Measurements from ENCODE around the gene COL4A1.
"Not testable (repeated sequence)": the region's sequence is repeated elsewhere in the genome, so short reads cannot be mapped to it uniquely, and the experiment has no call there.

Gene COL4A1

DNA sequence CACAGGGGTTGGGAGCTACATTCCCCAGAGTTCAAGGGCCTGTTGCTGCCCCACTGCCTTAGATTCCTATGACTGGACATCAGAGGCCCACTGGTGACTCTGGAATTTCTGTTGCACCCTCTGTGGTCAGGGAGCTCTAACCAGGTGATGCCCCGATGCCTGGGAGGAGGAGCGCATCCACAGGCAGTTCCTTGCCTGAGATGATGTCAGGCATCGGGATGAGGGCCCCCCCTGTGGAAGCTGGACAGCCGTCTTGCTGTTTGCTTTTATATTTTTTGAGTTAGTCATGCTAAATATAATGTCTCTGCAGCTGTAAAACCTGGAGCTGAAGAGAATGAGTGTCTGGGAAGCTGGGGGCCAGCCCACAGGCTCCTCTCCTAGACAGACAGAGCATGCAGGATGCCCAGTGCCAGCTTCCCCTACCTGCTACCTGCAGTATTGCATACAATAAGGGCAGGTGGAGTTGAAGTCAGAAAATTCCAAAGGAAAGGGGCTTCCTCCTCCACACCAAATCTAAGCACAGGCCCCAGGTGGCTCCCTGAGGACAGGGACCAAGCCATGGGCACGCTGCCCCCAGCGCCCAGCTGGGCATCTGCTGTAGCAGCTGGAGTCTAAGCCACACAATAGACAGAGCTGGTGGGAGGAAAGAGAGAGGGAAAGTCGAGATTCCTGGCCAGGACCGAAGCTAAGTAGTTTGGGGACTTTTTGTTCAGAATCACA, 16.4 kb upstream of the COL4A1 start:
- no peak for DNase-seq

DNA sequence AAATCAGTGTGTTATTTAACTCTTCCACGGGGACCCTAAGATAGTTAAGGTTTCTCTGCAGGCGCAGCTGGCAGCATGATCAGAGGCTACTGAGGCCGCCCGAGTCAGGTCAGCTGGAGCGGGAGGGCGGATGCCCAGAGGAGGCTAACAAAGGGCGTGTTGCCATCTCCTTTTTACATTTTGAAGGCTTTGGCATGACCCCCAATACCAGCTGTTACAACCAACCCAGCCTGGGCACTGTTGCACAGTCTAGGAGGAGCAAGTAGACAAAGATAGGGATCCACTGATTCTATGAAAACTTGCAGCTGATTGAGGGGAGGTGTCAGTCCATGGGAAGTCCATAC, 15.8 kb upstream of the COL4A1 start:
- DNase-seq: no peak

DNA sequence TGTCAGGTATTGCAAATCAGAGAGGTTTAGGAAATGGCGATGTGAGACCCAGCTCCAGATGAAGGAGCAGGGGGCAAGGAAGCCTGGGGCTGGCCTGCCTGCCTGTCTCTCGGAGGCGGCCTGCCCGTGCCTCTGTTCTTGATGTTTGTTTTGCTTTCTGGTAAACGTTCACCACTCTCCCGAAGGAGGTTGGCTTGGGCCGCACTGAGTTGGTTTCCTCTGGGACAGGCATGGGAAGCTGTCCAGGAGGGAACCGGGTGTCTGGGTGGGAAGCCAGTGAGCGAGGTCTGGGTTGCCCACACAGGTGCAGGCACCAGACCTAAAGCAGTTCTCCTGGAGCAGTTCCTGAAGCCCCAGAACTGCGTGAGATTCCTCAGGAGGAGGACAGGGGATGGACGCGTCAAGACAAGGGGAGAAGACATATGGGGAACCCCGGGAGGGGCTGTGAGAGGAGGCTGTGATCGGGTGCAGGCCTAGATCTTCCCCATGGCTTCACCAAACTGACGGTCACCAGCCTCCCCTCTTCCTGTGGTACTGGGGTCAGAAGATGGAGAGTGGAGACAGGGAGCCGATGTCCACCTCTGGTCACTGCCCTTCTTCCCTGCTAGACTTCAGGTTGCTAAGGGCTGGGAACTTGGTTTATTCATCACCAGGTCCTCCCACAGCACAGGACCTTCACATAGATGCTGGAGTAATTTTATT, 15.3 kb upstream of the COL4A1 start:
- DNase-seq: no peak

DNA sequence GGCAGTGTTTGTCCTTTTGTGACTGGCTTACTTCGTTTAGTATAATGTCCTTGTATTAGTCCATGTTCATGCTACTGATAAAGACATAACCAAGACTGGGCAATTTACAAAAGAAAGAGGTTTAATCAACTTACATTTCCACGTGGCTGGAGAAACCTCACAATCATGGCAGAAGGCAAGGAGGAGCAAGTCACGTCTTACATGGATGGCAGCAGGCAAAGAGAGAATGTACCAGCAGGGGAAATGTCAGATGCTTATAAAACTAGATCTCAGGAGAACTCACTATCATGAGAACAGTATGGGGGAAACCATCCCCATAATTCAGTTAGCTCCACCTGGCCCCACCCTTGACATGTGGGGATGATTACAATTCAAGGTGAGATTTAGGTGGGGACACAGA, 14.6 kb upstream of the COL4A1 start:
- not testable (repeated sequence) for DNase-seq

DNA sequence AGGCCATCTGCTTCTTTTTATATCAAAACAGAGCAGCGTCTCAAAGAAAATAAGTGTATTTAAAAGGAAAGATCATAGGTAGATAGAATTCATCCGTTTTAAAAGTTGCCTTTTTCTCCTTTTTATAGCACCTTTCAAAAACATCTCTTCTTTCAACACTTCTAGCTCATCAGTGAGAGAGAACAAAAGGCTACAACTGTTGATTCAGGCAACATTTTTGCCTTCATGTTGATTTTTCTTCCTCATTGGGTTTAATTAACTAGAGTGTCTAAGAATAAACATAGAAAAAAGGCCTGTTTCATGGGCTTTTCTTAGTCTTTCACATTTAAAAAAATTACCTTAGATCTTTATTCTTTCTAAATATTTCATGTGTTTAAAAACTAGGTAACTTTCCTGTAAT, 13.7 kb upstream of the COL4A1 start:
- no peak for DNase-seq

DNA sequence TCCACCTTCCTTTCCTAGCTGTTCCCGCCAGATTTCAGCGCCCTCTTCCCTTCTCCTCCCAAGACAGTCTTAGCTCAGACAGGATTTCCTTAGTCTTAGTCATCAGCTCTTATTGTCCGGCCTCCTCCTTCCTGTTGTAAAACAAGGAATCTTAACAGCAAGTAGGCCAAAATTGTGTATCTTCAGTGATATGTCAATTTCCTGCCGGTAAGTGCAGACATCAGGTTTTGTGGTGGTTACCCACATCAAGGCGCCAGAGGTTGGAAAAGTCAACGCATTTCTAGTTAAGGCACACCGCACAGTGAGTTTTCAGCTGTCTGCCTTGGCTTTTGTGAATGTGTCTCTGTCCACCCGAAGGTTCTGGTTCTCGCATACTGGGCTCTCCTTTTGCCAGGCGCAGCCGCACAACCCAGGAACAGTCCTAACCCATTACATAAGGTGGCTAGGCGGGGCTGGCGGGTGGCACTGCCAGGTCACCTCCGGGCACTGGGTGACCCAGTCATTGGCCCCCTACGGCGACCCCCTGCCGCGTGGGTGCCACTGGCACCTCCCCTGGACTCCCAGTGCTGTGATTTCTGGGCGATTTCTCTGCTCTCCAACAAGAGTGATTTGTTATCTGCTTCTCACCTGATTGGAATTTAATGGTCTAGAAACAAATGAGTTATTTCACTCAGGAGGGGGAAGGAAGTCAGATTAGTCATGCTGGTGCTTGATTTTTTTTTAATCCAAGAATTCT, 13.0 kb upstream of the COL4A1 start:
- DNase-seq: peak; percentile 23

DNA sequence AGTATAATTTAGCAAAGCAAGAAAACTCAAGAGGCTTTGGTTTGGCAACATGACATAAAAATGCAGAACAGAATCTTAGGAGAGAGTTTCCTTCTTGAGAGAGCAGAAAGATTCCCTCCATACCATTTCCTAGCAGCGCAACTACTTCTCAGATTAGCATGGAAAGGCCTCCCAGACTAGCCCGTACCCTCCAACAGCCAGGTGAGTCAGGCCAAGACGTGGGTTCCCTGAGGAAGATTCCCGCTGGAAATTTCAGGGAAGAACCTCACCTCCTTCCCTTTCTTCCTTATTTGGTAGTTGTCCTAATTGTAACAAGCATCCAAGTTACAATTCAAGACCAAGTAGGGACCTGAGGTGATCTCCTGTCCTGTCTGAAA, 12.4 kb upstream of the COL4A1 start:
- no peak for DNase-seq

DNA sequence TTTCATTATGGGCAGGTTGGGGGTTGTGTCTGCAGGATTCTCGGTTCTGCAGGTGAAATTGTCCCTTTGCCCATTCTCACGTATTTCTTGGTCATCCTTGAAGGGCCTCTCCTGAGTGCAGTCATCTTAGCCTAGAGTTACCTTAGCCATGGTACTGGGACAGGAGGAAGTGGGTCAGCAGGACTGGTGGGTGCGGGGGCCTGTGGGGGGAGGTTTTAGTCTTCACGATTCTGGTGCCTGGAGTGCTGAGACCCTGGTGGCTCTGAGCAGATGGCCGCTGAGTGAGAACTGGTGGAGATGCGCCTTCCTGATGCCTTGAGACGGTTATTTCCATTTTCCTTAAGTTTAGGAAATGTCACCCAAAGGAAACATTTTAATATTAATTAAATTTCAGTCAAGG, 12.0 kb upstream of the COL4A1 start:
- no peak for DNase-seq

DNA sequence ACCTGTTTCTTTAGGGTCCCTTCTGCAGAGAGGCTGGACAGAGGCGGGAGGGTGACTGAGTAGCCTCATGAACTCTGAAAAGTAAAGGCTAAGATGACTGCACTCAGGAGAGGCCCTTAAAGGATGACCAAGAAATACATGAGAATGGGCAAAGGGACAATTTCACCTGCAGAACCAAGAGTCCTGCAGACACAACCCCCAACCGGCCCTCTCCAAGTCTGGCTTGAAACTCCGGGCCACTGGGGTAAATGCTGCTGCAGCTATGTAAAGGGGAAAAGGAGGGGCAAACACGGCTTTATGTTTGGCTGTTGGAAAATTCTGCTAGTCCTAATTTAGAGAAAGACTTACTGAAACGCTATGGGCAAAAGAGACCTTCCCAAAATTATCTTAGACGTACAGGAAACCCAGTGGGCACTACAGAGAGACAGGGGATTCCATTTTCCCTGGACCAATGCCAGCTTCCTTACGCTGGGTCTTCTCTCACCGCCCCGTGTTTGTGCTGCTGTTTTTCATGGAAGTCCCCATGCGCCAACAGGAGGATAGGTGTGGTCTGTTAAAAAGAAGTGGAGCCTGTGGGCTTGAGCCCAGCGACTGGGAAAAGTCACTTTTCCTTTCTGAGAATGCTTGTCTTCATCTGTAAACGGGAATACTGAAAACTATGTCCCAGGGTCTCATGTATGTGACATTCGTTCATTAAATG, 10.7 kb upstream of the COL4A1 start:
- no peak for DNase-seq

DNA sequence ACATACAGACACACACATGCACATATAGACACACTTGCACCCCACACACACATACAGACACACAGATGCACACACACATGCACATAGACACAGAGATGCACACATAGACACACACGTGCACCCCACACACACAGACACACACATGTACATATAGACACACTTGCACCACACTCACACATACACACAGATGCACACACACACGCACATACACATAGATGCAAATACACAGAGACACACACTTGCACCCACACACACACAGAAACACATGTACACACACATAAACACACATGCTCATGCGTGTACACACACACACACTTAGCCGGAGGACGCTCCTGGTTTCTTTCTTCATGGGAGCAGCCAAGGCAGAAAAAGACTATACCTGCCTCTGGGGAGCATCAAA, 10.1 kb upstream of the COL4A1 start:
- DNase-seq: no peak

DNA sequence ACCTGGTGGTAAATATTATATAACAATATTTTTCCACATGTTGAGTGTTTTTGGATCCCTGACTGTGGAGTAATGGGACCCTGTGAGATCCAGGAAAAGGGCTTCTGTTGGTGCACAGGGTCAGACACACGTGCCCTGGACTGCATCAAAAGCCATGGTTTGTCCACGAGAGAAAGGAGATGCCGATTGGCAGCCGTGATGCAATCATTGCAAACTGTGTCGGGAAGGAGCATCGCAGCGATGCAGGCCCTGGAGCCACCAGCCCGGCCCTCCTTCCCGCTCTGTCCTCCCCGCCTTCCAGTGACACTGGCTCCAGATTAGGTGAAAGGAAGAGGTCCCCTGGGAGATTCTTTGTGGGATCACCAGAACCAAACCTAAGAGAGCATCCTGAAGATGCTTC, 9.2 kb upstream of the COL4A1 start:
- no peak for DNase-seq

DNA sequence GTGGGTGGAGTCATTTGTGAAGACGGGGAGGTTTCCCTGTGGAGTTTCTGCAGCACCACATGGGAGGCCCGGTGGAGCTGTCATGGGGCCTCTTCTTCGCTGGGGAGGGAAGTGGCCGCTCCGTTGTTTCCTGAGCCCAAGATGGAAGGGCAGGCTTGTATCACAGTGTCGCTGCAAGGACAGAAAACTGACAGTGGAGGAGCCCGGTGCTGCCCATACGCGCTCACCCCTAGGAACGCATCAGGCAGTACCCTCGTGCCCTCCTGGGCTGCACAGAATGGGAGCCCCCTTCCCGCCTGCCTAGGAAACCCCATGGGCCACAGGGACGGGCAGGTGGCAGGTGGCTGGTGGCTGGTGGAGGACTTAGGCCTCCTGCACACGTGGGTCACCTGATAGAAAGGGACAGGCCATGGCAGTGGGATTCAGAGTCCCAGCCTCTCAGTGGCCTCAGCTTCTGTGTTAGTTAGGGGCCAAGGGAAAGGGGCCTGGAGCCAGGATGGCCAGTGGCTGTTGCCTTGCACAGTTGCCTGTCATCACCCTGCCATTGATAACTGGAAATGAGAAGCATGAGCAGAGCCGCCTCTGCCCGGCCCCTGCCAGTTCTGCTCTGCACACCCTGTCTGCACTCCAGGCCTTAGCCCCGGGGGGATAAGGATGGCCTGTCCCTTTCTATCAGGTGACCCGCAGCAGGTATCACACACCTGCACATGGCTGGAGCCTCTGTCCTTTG, 7.7 kb upstream of the COL4A1 start:
- no peak for DNase-seq

DNA sequence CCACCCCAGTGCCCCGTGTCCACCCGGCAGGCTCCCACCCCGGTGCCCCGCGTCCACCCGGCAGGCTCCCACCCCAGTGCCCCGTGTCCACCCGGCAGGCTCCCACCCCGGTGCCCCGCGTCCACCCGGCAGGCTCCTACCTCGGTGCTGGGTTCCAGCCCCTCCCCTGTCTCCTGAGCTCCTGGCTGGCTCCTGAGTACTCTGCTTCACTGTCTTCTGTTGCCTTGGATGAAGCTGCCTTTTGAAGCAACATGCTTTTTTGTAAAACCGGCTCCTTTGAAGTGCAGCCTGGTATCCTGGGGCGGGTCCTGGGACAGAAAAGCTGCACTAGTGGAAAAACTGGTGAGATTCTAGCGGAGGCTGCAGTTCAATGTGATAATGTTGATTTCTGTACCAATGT, 6.8 kb upstream of the COL4A1 start:
- not testable (repeated sequence) for DNase-seq

DNA sequence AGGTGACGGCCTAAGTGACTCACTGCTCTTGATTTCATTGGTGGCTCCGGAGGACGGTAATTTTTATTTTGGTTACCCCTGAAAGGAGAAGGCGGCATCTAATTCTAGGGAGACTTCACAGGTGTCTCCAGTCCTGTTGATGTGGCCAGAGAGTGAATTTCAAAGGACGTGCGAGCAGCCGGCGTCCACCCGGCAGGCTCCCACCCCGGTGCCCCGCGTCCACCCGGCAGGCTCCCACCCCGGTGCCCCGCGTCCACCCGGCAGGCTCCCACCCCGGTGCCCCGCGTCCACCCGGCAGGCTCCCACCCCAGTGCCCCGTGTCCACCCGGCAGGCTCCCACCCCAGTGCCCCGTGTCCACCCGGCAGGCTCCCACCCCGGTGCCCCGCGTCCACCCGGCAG, 6.3 kb upstream of the COL4A1 start:
- DNase-seq: not testable (repeated sequence)

DNA sequence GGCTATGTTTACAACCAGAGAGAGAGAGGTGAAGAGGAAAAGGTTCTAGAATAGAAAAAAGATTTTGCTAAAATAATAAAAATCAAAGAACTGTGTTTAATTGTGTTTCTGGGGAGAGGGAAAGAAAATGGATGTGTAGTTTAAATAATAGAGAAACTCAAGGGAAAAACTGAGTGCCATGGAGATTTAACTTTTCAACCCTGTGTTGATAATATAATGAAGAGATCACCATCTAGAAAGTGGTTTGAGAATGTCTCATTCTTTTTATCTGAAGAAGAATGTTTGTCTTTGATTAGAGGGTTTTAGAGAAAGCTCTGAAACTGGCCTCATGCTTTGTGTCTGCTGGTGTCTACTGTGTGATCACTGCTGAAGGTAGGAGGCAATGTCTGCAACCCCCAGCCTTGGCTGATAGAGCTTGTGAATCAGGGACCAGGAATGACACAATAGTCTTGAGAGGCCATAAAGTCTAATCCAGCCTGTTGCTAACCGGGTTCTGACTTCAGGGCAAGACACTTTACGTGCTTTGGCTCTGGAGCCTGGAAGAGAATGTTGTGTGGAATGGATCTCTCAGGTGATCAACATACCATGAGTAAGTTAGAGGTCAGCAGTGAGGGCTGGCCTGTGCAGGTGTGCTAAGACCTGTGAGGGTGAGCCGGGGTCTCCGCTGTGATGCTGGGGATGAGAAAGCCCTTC, 5.5 kb upstream of the COL4A1 start:
- no peak for DNase-seq

DNA sequence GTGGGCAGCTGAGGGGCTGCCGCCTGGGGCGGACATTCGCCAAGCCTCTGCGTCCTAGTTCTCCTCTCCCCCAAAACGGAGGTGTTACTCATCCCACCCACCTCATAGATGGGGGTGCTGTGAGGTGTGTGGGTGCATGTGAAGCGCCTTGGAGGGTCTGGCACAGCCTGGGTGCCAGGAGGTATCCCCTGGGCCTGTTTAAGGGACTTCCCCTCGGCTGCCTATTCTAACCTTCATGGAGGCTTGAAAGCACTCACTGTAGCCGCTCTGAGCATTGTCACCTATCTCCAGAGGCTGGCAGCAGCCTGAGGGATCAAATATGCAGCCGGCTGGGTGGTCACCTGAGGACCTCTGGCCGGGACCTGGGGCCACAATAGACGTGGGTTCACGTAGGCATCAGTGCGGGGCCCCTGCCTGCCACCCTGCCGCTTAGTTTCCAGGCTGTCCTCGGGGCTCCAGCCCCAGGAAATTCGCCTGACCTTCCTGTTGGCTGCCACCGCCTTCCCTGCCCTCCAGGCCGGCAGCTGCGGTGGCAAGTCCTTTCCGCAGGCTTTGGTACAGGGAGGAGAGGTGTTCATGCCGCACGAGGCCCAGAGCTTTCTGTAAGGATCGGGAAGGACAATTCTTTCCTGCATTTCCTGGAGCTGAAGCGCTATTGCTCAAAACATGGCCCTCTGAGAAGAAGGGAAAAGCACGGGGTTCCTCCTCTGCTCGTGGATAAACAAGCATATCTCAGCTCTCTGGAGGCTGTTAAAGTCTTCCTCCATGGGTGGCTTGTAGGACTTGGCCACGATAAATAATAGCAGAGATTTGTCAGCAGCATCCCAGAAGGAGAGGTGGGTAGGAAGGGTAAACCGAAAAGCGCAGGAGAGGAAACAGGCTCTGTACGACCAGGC, 4.7 kb upstream of the COL4A1 start:
- DNase-seq: no peak

DNA sequence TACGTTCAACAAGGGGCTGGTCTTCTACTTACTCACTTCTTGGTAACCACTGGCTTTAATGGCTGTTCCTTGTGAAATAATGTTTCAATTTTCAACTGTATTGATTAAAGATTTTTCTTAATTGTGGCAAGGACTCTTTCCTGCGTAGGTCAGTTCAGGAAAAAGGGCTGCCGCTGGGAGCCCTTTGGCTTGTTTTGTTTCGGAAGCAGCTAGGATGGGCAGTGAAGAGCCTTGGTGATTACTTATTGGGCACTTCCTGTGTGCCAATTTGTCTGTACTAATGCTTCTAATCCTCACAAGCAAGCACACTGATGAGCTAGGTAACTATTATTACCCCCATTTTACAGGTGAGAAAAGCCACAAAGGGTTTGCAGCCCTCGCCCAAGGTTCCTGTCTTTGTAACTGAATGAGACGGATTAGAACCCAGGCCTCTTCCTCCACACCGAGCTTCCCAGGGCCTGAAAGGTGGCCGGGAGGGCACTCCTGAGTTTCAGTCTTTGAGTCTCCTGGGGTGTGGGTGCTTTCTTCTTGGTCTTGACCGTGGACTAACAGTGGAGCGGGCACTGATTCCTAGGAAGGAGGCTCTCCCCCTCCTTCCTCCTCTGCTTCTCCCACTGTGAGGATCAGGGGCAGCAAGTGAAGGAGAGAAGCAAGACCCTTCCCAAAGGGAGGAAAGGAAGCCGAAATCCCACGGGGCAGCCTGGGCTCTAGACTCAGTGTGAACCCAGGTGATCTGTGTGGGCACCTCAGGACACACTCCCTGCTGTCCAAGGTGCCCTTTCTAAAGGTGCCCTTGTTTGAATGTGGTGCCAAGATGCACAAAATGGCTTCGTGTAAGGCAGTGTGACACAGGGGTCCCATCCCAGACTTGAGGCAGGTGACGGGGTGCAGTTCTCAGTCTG, 3.8 kb upstream of the COL4A1 start:
- no peak for DNase-seq

DNA sequence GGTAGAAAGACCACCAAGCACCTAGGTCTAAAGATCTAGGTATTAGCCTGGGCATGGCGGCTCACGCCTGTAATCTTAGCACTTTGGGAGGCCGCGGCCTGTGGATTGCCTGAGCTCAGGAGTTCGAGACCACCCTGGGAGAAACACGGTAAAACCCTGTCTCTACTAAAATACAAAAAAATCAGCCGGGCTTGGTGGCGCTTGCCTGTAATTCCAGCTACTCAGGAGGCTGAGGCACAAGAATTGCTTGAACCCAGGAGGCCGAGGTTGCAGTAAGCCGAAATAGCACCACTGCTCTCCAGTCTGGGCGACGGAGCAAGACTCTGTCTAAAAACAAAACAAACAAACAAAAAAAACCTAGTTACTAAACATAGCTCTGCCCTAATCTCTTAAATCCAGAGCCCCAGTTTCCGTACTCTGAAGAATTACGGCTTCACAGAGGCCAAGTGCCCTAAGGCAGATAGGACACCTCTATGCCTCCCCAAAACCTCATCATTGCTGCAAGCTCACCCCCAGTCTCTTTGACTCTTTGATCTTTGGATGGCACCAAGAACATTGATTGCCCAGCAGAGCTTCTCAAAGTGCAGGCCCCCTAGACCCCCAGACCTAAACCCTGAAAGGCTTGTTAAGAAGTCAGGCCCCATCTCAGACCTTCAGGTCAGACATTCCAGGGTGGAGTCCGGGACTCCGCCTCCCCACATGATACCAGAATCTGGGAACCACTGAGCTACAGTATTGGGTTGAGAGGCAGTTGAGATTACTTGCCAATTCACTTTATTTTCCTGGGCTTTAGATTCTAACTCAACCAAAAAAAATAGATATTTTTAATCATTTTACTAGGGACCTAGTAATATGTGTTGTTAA, 2.9 kb upstream of the COL4A1 start:
- DNase-seq: no peak

Data from activated CD4-positive, alpha-beta T cell treated with anti-CD3 and anti-CD28 coated beads, Interleukin-10, Interleukin-2, amounts not matched to agents 100 ng/mL and 50 ng/mL, durations not matched to agents 16 hours and 8 hours (primary cell).